ENCODE measurements around the gene SHC2. TPM values are rescaled to one million over a fixed set of nuclear protein-coding genes. Genes with fewer than 3 reads are reported as not detected.

Gene SHC2
- total and polyA plus RNA-seq, 2 of the 13 experiments (the other 11 are each of a cell fraction or from before 2014, with no cell fraction given) = 9.0 to 18.3 TPM

DNA sequence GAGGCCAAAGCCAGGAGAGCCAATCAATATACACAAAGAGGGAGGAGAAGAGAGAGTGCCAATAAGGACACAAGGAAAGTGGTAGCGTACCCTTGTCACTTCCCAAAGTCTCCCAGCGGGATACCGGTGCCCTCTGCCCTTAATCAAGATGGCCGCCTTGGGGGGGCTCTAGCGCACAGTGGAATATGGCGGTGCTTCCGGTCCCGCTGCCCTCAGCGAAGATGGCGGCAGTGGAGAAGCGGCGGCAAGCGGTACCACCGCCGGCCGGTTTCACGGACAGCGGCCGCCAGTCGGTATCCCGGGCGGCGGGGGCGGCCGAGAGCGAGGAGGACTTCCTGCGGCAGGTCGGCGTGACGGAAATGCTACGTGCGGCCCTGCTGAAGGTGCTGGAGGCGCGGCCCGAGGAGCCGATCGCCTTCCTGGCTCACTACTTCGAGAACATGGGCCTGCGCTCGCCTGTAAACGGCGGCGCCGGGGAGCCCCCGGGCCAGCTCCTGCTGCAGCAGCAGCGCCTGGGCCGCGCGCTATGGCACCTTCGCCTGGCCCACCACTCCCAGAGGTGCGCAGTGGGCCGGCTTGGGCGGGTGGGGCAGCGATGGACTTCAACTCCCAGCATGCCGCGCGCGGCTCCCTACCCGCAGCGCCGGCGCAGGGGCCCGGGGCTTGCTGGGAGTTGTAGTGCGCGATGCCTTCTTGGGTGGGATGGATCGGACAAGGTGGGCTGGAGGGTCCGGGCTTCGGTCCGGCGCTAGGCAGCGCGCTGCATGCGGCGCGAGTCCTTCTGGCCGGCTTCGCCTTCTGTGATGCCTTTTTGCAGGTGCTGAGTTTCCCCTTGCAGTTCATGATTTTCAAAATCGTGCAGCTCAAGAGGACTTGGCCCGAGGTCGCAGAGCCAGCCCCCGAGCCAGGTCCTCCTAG, 46.7 kb upstream of the SHC2 start, which contains the start of gene TPGS1 (continued):
- TF ChIP-seq, protein P1, sequence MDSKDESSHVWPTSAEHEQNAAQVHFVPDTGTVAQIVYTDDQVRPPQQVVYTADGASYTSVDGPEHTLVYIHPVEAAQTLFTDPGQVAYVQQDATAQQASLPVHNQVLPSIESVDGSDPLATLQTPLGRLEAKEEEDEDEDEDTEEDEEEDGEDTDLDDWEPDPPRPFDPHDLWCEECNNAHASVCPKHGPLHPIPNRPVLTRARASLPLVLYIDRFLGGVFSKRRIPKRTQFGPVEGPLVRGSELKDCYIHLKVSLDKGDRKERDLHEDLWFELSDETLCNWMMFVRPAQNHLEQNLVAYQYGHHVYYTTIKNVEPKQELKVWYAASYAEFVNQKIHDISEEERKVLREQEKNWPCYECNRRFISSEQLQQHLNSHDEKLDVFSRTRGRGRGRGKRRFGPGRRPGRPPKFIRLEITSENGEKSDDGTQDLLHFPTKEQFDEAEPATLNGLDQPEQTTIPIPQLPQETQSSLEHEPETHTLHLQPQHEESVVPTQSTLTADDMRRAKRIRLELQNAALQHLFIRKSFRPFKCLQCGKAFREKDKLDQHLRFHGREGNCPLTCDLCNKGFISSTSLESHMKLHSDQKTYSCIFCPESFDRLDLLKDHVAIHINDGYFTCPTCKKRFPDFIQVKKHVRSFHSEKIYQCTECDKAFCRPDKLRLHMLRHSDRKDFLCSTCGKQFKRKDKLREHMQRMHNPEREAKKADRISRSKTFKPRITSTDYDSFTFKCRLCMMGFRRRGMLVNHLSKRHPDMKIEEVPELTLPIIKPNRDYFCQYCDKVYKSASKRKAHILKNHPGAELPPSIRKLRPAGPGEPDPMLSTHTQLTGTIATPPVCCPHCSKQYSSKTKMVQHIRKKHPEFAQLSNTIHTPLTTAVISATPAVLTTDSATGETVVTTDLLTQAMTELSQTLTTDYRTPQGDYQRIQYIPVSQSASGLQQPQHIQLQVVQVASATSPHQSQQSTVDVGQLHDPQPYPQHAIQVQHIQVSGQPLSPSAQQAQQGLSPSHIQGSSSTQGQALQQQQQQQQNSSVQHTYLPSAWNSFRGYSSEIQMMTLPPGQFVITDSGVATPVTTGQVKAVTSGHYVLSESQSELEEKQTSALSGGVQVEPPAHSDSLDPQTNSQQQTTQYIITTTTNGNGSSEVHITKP (CRISPR knock-in tag; IDR thresholded peaks at IDR 0.05; ENCODE audit: low read depth) = peak; percentile 23; the same call in 1 of the 2 replicates
- TF ChIP-seq ZNF33A (CRISPR knock-in tag; IDR thresholded peaks at IDR 0.05; ENCODE audit: borderline replicate concordance) (0 out of 2 replicates have a peak, but pooled peaks have one; percentile 38), KMT2B (CRISPR knock-in tag; IDR thresholded peaks at IDR 0.05) (no peak), ZIK1 (CRISPR knock-in tag; IDR thresholded peaks at IDR 0.05; ENCODE audit: borderline replicate concordance, low read depth) (no peak), ZNF317 (CRISPR knock-in tag; IDR thresholded peaks at IDR 0.05) (peak; percentile 52; the same call in 1 of the 2 replicates), KLF9 (CRISPR knock-in tag; IDR thresholded peaks at IDR 0.05; ENCODE audit: low read depth) (no peak), ZBTB21 (CRISPR knock-in tag; IDR thresholded peaks at IDR 0.05) (0 out of 2 replicates have a peak, but pooled peaks have one; percentile 36), ZNF777 (CRISPR knock-in tag; IDR thresholded peaks at IDR 0.05) (0 out of 2 replicates have a peak, but pooled peaks have one; percentile 11), ZNF878 (CRISPR knock-in tag; IDR thresholded peaks at IDR 0.05) (no peak), HNRNPLL (IDR thresholded peaks at IDR 0.05; ENCODE audit: low read depth, low read length, poor library complexity, severe bottlenecking) (peak; percentile 22), PHF8 (CRISPR knock-in tag; IDR thresholded peaks at IDR 0.05) (peak; percentile 95), PCBP1 (IDR thresholded peaks at IDR 0.05; ENCODE audit: borderline replicate concordance, low read depth, low read length) (no peak), ZNF256 (CRISPR knock-in tag; conservative IDR thresholded peaks at IDR 0.05) (0 out of 2 replicates have a peak, but pooled peaks have one; percentile 28), ZNF550 (CRISPR knock-in tag; IDR thresholded peaks at IDR 0.05; ENCODE audit: borderline replicate concordance) (no peak), HHEX (CRISPR knock-in tag; IDR thresholded peaks at IDR 0.05) (no peak), TBX2 (CRISPR knock-in tag; IDR thresholded peaks at IDR 0.05; ENCODE audit: borderline replicate concordance) (0 out of 2 replicates have a peak, but pooled peaks have one; percentile 22), ZNF468 (CRISPR knock-in tag; IDR thresholded peaks at IDR 0.05) (no peak), TAF15 (IDR thresholded peaks at IDR 0.05; ENCODE audit: low read depth, low read length, poor library complexity, severe bottlenecking) (no peak)
- TF ChIP-seq, protein P2, sequence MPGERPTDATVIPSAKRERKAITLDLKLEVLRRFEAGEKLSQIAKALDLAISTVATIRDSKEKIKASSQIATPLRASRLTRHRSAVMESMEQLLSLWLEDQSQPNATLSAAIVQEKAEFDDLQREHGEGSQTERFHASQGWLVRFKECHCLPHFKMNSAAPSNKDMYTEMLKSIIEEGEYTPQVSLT (CRISPR knock-in tag; IDR thresholded peaks at IDR 0.05; ENCODE audit: borderline replicate concordance, low read depth) = no peak; the same call in 1 of the 2 replicates
- TF ChIP-seq, protein P3, sequence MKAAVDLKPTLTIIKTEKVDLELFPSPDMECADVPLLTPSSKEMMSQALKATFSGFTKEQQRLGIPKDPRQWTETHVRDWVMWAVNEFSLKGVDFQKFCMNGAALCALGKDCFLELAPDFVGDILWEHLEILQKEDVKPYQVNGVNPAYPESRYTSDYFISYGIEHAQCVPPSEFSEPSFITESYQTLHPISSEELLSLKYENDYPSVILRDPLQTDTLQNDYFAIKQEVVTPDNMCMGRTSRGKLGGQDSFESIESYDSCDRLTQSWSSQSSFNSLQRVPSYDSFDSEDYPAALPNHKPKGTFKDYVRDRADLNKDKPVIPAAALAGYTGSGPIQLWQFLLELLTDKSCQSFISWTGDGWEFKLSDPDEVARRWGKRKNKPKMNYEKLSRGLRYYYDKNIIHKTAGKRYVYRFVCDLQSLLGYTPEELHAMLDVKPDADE (CRISPR knock-in tag; IDR thresholded peaks at IDR 0.05) = no peak
- TF ChIP-seq, protein P4, sequence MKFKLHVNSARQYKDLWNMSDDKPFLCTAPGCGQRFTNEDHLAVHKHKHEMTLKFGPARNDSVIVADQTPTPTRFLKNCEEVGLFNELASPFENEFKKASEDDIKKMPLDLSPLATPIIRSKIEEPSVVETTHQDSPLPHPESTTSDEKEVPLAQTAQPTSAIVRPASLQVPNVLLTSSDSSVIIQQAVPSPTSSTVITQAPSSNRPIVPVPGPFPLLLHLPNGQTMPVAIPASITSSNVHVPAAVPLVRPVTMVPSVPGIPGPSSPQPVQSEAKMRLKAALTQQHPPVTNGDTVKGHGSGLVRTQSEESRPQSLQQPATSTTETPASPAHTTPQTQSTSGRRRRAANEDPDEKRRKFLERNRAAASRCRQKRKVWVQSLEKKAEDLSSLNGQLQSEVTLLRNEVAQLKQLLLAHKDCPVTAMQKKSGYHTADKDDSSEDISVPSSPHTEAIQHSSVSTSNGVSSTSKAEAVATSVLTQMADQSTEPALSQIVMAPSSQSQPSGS (CRISPR knock-in tag; IDR thresholded peaks at IDR 0.05) = peak; percentile 13; the same call in 1 of the 2 replicates
- TF ChIP-seq, protein P5, sequence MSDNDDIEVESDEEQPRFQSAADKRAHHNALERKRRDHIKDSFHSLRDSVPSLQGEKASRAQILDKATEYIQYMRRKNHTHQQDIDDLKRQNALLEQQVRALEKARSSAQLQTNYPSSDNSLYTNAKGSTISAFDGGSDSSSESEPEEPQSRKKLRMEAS (IDR thresholded peaks at IDR 0.05) = no peak
